Lower leg skin (tissue), 3 donors: ENCODE results near the gene MYO1H.

ENCODE experiments used
- CTCF ChIP-seq, 3 donors: fragments of 450-650 bp; IDR thresholded peaks; one replicate each; pipeline ENCODE4 v1.5.1; 2016; ENCODE audit warnings: antibody characterized with exemption in 3 of 3, mild to moderate bottlenecking in 3 of 3, moderate library complexity in 2 of 3
- POLR2A ChIP-seq, 2 donors: fragments of 450-650 bp; IDR thresholded peaks; one replicate each; pipeline ENCODE4 v1.6.1; 2016 to 2017; ENCODE audit warnings: antibody characterized with exemption in 2 of 2, mild to moderate bottlenecking in 1 of 2, moderate library complexity in 1 of 2

DNA sequence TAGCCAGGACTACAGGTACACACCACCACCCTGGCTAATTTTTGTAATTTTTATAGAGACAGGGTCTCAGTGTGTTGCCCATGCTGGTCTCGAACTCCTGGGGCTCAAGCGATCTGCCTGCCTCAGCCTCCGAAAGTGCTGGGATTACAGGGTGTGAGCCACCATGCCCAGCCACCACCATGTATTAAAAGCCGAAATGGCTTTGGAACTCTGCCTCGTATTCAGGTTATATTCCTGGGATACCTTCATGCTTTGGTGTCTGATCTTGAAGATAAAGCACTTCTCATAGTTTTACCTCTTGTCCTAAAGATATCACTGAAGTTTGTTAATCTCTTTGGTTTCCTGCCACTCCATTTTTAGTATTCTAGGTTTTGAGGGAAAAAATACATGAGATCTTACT lies 47.2 kb downstream of the MYO1H start:
- no peak for TF ChIP-seq CTCF (IDR thresholded peaks at IDR 0.05)
- no peak for TF ChIP-seq POLR2A (IDR thresholded peaks at IDR 0.05)
